K562 (cell line): Measurements from ENCODE around the gene RASSF1. TPM values are rescaled to one million over a fixed set of nuclear protein-coding genes. Genes with fewer than 3 reads are reported as not detected.

ENCODE experiments used
- CREB1 ChIP-seq, 2 experiments: sonication (generic) in 1 of 2; formaldehyde crosslinking in 1 of 2; IDR thresholded peaks; 2 replicates each; pipeline versions ENCODE4 v1.6.1 to v1.8.0; 2012 to 2022; ENCODE audit warnings: inconsistent platforms in 1 of 2, mild to moderate bottlenecking in 1 of 2, missing genetic modification reagents in 1 of 2, moderate library complexity in 1 of 2
- CXXC5 ChIP-seq: fragments of 250-450 bp; sonication (Bioruptor Pico); IDR thresholded peaks from 2 replicates; pipeline ENCODE4 v1.8.0; 2022; ENCODE audit warnings: inconsistent platforms, mild to moderate bottlenecking, moderate library complexity
- FOXJ3 ChIP-seq: sonication (generic); formaldehyde crosslinking; IDR thresholded peaks from 2 replicates; pipeline ENCODE4 v1.4.0; 2020; ENCODE audit warnings: mild to moderate bottlenecking, missing genetic modification reagents
- GTF2E2 ChIP-seq: fragments of 200-800 bp; sonication (Bioruptor generic); IDR thresholded peaks from 2 replicates; pipeline ENCODE4 v1.6.1; 2016; ENCODE audit warnings: missing genetic modification characterization, missing compliant biosample characterization
- HNRNPK ChIP-seq: fragments of 200-400 bp; formaldehyde crosslinking; IDR thresholded peaks from one replicate; pipeline ENCODE4 v1.6.1; 2018; ENCODE audit warnings: mild to moderate bottlenecking, low read depth, low read length; ENCODE audit not compliant: poor library complexity, severe bottlenecking
- KLF16 ChIP-seq: IDR thresholded peaks from 2 replicates; pipeline ENCODE4 v1.6.1; 2016; ENCODE audit warnings: antibody characterized with exemption
- LCOR ChIP-seq: sonication (generic); formaldehyde crosslinking; IDR thresholded peaks from 2 replicates; pipeline ENCODE4 v1.8.0; 2022; ENCODE audit warnings: mild to moderate bottlenecking, missing genetic modification reagents
- PHB2 ChIP-seq: fragments of 450-650 bp; IDR thresholded peaks from 2 replicates; pipeline ENCODE4 v1.6.1; 2017; ENCODE audit warnings: low read depth
- TARDBP ChIP-seq: fragments of 450-650 bp; IDR thresholded peaks from 2 replicates; pipeline ENCODE4 v1.6.1; 2016
- TBL1XR1 ChIP-seq, 2 experiments: IDR thresholded peaks; 2 replicates each; pipeline ENCODE4 v1.6.1; 2012; ENCODE audit warnings: improper control_type of control experiment in 2 of 2, low read length in 2 of 2, mild to moderate bottlenecking in 1 of 2
- TEAD4 ChIP-seq, 2 experiments: sonication (generic) in 1 of 2; formaldehyde crosslinking in 1 of 2; IDR thresholded peaks; 2 replicates each; pipeline versions ENCODE4 v1.6.1 to v1.8.0; 2012 to 2022; ENCODE audit warnings: borderline replicate concordance in 1 of 2, inconsistent platforms in 1 of 2, low read length in 1 of 2, mild to moderate bottlenecking in 1 of 2, missing genetic modification reagents in 1 of 2
- THRAP3 ChIP-seq: fragments of 450-650 bp; IDR thresholded peaks from 2 replicates; pipeline ENCODE4 v1.6.1; 2016; ENCODE audit warnings: mild to moderate bottlenecking, inconsistent platforms, borderline replicate concordance
- TOE1 ChIP-seq, 2 experiments: fragments of 450-650 bp in 1 of 2; sonication (generic) in 1 of 2; formaldehyde crosslinking in 1 of 2; IDR thresholded peaks; 2 replicates each; pipeline versions ENCODE4 v1.7.1 to v1.8.0; 2016 to 2022; ENCODE audit warnings: borderline replicate concordance in 2 of 2, mild to moderate bottlenecking in 2 of 2, antibody characterized with exemption in 1 of 2, inconsistent platforms in 1 of 2, low read depth in 1 of 2, missing genetic modification reagents in 1 of 2, moderate library complexity in 1 of 2
- U2AF1 ChIP-seq: fragments of 200-400 bp; formaldehyde crosslinking; optimal IDR thresholded peaks from 2 replicates; pipeline ENCODE3; 2017; ENCODE audit warnings: mild to moderate bottlenecking, low read depth, low read length, moderate library complexity
- ZBTB8A ChIP-seq: fragments of 450-650 bp; IDR thresholded peaks from 2 replicates; pipeline ENCODE4 v1.6.1; 2018; ENCODE audit warnings: mild to moderate bottlenecking, moderate library complexity; ENCODE audit not compliant: partially characterized antibody
- polyA plus RNA-seq, 8 experiments: library from polyadenylated mRNA; depleted of rRNA in 4 of 8; stranded (reverse) in 5 of 8; unstranded in 3 of 8; fragments of >200 nt; fragmentation: Nextera tagmentation in 2 of 8; fragmentation: Illumina TruSeq in 1 of 8; extraction: Ambion mirVana in 2 of 8; extraction: Trizol in 1 of 8; gene quantifications; 2 replicates each; pipeline versions ENCODE4 v1.2.1 to v1.2.3, GENCODE V29; 2011 to 2014; ENCODE audit warnings: inconsistent platforms in 1 of 8, missing spikeins in 1 of 8
- total RNA-seq, 7 experiments: library from RNA; depleted of rRNA in 6 of 7; stranded (reverse); fragments of >200 nt in 6 of 7; fragmentation: Illumina TruSeq in 2 of 7; extraction: Trizol in 2 of 7; gene quantifications; 2 replicates each; pipeline versions ENCODE4 v1.2.1 to v1.2.3, GENCODE V29; 2011 to 2021; ENCODE audit warnings: low replicate concordance in 1 of 7
- TF ChIP-seq, protein P1 (sequence below): fragments of 450-650 bp; IDR thresholded peaks from 2 replicates; pipeline ENCODE4 v1.6.1; 2016; ENCODE audit warnings: low read depth
- TF ChIP-seq, protein P2 (sequence below): fragments of 450-650 bp; formaldehyde crosslinking; IDR thresholded peaks from 2 replicates; pipeline ENCODE4 v1.4.0; 2020; ENCODE audit warnings: mild to moderate bottlenecking, moderate library complexity

The RASSF1 gene
- total and polyA plus RNA-seq, 9 of the 15 experiments (the other 6 are each of a cell fraction or from before 2014, with no cell fraction given), result 3.6 to 57.1 (median 24.6) TPM

DNA sequence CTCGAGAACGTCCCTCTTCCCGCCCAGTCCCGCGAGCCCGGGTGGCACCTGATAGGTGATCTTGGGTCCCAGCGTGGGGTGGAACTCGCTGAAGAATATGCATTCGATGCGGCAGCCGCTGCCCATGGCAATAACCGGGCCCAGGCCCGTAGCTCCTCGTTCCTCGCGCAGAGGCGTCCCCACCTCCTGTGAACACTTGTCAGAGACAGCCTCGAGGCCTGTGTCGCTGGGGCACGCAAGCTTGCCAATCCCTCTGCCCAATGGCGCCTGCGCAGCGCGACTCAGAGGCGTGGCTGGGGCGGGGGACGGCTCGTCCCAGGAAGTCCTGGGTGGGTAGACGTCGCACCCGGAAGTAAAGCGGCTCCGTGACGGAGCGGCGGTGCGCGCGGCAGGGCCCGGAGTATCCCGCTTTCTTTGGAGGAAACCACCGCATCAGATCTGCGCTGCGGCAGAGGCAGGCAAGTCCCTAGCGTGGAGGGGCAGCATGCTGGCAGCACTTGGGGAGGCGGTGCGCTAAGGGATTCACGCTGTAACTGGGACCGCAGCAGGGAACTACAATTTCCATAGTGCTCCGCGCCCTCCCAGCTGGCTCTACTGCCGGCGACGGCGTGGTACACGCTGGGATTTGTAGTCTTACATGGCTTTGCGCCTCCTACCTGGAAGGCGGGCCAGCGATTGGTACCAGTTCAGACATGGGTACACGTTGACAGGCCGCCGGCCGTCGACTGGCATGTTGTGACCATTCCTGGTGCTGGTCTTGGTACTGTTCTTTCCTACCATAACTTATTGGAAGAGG, 10.1 kb upstream of the RASSF1 start, which contains the start of the genes CYB561D2 and NPRL2 (continued):
- TF ChIP-seq TEAD4 (IDR thresholded peaks at IDR 0.05; ENCODE audit: low read length) (no peak), TEAD4 (CRISPR knock-in tag; IDR thresholded peaks at IDR 0.05; ENCODE audit: borderline replicate concordance) (no peak), TARDBP (no peak), CXXC5 (peak; percentile 83), GTF2E2 (no peak), CREB1 (IDR thresholded peaks at IDR 0.05) (peak; percentile 83), CREB1 (CRISPR knock-in tag; IDR thresholded peaks at IDR 0.05) (peak; percentile 81), PHB2 (no peak), TOE1 (IDR thresholded peaks at IDR 0.05; ENCODE audit: borderline replicate concordance) (no peak), TOE1 (CRISPR knock-in tag; IDR thresholded peaks at IDR 0.05; ENCODE audit: borderline replicate concordance, low read depth) (0 out of 2 replicates have a peak, but pooled peaks have one; percentile 51), THRAP3 (no peak), HNRNPK (no peak), FOXJ3 (CRISPR knock-in tag) (no peak), TBL1XR1 (IDR thresholded peaks at IDR 0.05; ENCODE audit: low read length in 2 of 2) (no peak), ZBTB8A (no peak), LCOR (CRISPR knock-in tag) (no peak), U2AF1 (no peak), KLF16 (no peak)
- TF ChIP-seq, protein P1, sequence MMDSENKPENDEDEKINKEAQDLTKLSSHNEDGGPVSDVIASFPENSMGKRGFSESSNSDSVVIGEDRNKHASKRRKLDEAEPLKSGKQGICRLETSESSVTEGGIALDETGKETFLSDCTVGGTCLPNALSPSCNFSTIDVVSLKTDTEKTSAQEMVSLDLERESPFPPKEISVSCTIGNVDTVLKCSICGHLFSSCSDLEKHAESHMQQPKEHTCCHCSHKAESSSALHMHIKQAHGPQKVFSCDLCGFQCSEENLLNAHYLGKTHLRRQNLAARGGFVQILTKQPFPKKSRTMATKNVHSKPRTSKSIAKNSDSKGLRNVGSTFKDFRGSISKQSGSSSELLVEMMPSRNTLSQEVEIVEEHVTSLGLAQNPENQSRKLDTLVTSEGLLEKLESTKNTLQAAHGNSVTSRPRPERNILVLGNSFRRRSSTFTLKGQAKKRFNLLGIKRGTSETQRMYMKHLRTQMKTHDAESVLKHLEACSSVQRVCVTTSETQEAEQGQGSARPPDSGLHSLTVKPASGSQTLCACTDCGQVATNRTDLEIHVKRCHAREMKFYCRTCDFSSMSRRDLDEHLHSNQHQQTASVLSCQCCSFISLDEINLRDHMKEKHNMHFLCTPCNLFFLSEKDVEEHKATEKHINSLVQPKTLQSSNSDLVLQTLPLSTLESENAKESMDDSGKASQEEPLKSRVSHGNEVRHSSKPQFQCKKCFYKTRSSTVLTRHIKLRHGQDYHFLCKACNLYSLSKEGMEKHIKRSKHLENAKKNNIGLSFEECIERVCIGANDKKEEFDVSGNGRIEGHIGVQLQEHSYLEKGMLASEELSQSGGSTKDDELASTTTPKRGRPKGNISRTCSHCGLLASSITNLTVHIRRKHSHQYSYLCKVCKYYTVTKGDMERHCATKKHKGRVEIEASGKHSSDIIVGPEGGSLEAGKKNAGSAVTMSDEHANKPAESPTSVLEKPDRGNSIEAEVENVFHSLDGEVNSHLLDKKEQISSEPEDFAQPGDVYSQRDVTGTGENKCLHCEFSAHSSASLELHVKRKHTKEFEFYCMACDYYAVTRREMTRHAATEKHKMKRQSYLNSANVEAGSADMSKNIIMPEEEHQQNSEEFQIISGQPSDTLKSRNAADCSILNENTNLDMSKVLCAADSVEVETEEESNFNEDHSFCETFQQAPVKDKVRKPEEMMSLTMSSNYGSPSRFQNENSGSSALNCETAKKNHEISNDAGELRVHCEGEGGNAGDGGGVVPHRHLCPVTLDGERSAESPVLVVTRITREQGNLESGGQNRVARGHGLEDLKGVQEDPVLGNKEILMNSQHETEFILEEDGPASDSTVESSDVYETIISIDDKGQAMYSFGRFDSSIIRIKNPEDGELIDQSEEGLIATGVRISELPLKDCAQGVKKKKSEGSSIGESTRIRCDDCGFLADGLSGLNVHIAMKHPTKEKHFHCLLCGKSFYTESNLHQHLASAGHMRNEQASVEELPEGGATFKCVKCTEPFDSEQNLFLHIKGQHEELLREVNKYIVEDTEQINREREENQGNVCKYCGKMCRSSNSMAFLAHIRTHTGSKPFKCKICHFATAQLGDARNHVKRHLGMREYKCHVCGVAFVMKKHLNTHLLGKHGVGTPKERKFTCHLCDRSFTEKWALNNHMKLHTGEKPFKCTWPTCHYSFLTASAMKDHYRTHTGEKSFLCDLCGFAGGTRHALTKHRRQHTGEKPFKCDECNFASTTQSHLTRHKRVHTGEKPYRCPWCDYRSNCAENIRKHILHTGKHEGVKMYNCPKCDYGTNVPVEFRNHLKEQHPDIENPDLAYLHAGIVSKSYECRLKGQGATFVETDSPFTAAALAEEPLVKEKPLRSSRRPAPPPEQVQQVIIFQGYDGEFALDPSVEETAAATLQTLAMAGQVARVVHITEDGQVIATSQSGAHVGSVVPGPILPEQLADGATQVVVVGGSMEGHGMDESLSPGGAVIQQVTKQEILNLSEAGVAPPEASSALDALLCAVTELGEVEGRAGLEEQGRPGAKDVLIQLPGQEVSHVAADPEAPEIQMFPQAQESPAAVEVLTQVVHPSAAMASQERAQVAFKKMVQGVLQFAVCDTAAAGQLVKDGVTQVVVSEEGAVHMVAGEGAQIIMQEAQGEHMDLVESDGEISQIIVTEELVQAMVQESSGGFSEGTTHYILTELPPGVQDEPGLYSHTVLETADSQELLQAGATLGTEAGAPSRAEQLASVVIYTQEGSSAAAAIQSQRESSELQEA, result no peak
- TF ChIP-seq, protein P2, sequence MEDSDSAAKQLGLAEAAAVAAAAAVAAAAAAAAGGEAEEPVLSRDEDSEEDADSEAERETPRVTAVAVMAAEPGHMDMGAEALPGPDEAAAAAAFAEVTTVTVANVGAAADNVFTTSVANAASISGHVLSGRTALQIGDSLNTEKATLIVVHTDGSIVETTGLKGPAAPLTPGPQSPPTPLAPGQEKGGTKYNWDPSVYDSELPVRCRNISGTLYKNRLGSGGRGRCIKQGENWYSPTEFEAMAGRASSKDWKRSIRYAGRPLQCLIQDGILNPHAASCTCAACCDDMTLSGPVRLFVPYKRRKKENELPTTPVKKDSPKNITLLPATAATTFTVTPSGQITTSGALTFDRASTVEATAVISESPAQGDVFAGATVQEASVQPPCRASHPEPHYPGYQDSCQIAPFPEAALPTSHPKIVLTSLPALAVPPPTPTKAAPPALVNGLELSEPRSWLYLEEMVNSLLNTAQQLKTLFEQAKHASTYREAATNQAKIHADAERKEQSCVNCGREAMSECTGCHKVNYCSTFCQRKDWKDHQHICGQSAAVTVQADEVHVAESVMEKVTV (CRISPR knock-in tag), result no peak
